ENCODE measurements around the gene SPAG9.

The SPAG9 gene

DNA sequence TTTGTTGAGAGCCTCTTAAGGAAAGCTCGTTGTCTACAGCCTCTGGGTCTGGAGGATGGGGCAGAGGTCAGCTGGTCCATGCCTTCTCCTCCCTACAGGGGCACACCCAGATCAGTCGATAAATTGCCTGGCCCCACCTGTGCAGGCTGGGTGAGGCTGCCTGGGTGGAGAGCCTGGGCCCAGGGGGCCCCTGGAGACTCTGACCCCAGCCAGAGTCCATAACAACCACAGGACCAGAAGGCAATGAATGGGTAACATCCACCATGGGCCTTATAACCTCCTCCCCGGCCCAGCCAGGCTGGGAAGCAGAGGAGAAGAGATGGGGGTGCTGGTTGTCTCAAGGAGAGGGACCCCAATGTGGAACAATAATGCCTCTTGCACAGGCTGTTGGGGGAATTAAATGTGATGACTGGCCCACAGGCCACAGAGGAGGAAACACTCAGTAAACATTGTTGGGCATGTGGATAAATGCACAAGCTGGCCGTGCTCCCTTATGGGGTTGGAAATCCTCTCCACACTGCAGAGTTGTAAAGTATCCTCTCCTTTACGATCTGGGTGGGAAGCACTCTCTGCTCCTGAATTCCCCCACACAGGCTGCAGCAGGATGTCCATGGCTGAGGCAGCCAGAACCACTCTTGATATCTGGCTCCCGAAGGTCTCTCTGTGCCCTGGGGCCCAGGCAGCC lies 197.8 kb downstream of the SPAG9 start:
- Mint-ChIP-seq H3K27ac (no peak overlapping the region), H3K4me3 (no peak overlapping the region), H3K9me3 (no peaks in the 10 kb centered on the region), H3K27me3 (no peaks in the 10 kb centered on the region), H3K4me1 (peaks cover 52% of the 10 kb centered on the region)
- ATAC-seq (no peak), DNase-seq (no peak)

DNA sequence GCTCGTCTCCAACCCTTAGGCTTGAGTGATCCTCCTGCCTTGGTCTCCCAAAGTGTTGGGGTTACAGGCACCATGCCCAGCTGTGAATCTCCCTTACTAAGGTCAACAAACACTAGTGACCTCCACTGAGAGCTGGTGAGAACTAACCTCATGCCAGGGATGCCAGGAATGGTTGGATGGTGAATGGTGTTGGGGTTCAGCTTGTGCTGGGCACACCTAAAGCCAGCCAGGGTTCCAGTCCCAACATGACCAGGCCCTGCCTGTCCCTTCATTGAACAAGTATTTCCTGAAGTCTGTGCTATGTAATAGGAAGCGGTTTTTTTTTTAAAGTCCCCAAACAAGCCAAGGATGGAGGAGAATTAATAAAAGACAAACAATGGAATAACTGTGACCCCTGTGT lies 198.6 kb downstream of the SPAG9 start:
- Mint-ChIP-seq H3K27me3 (no peaks in the 10 kb centered on the region), H3K27ac (peak overlapping the region in 1 of 2 donors; percentile 37), H3K4me3 (no peak overlapping the region), H3K9me3 (no peaks in the 10 kb centered on the region), H3K4me1 (peaks cover 56% of the 10 kb centered on the region)
- DNase-seq: no peak
- no peak for ATAC-seq

DNA sequence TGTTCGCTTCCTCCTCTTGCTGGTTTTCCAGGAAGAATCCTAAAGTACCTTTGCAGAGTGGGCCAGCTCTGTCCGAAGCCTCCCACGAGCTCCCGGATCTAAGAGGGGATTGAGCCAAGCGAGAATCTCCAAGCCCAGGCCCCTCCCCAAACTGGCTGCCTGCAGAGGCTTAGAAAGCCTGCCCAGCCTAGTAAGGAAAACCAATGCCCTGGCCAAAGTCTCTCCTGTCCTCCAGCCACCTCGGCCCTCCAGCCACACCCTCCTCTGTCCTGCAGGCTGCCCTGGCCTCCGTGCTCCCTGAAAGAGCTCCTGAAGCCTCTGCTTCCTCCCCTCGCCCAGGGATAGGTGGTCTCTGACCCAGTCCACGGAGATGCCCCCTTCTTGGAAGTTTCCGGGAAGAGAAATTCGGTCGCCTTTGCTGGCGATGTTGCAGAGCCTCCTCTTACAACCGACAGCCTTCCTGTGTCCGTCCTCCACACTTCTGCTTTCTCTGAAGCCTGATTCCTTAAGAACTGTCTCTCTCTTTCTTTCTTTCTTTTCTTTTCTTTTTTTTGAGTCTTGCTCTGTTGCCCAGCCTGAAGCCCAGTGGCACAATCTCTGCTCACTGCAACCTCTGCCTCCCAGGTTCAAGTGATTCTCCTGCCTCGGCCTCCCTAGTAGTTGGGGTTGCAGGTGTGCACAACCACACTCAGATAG lies 199.6 kb downstream of the SPAG9 start:
- Mint-ChIP-seq H3K4me3 (no peak overlapping the region), H3K4me1 (peaks cover 56% of the 10 kb centered on the region), H3K9me3 (no peaks in the 10 kb centered on the region), H3K27ac (peak overlapping the region in 1 of 2 donors; percentile 52), H3K27me3 (no peaks in the 10 kb centered on the region)
- DNase-seq: no peak
- ATAC-seq: no peak

DNA sequence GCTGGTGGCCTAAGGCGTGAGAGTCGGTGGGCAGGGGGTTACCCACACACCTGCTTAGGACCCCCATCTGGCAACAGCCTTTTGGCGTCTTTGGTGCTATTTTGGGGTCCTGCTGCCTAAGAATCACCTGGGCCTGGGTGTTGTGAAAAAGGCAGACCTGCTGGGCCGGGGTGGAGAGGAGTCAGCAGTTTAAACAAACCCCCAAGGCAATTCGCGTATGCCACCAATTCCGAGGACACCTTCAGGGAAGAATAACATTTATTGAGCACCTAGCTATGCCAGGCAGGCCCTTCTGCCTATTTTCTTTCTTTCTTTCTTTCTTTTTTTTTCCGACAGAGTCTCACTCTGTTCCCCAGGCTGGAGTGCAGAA lies 200.6 kb downstream of the SPAG9 start:
- H3K27ac Mint-ChIP-seq: peak overlapping the region; percentile 54 to 74
- no peaks in the 10 kb centered on the region for H3K27me3 Mint-ChIP-seq
- peaks cover 60% of the 10 kb centered on the region for H3K4me1 Mint-ChIP-seq
- DNase-seq (no peak), ATAC-seq (no peak)
- no peaks in the 10 kb centered on the region for H3K9me3 Mint-ChIP-seq
- H3K4me3 Mint-ChIP-seq: peak overlapping the region in 1 of 2 donors; percentile 21

DNA sequence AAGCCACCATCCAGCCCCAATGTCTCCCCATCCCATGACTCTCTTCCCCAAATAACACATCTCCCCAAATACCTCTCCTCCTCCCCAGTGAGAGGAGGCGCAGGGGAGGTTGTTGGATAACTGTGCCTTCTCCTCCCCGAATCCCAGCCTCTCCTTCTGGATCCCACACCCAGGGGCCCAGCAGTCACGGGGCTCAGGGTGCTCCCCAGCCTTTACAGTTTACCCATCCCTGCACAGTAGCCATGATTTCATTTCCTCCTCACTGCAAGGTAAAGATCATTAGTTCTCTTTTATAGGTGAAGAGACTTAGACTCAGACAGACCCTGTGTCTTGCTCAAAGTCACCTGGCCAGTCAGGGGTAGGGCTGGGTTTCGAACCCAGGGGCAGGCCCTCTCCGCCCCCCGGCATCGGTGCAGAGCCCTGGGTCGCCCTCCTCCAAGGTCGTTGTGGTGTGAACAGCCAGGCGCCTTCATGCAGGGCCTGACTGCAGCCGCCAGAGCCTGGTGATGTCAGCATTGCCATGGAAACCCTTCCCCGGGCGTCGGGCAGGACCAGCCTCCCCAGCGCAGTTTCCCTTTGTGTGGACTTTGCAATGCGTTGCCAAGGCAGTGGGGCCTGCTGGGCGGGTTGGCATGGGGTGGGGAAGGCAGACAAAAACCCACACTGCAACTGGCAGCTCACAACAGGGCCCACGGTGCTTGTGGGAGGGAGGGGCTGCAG lies 201.2 kb downstream of the SPAG9 start:
- Mint-ChIP-seq H3K27ac (peak overlapping the region; percentile 81 to 96), H3K4me3 (peak overlapping the region; percentile 78 to 83), H3K4me1 (peaks cover 66% of the 10 kb centered on the region), H3K27me3 (no peaks in the 10 kb centered on the region), H3K9me3 (no peaks in the 10 kb centered on the region)
- ATAC-seq: peak; percentile 87
- DNase-seq: peak; percentile 66 to 89

DNA sequence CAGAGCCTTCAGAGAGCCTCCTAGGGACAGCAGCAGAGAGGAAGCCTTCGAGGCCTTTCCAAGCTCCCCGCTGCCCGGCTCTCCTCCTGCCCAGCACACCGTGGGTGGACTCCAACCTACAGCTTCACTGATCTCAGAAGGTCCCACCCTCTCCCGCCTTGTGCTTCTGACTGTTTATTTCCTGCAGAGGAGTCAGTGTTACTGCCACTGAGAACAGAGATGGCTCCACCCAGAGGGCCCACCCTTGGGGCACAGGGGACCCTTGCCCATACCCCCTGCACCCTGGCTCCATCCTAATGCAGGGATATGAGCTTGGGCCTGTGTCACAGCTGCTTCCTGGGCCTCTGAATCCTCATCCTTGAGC lies 201.8 kb downstream of the SPAG9 start:
- H3K4me3 Mint-ChIP-seq: peak overlapping the region; percentile 78 to 83
- H3K9me3 Mint-ChIP-seq: no peaks in the 10 kb centered on the region
- H3K27me3 Mint-ChIP-seq: no peaks in the 10 kb centered on the region
- peak in 1 of 2 donors; percentile 62 for DNase-seq
- peak; percentile 64 for ATAC-seq
- peaks cover 71% of the 10 kb centered on the region for H3K4me1 Mint-ChIP-seq
- peak overlapping the region; percentile 81 to 96 for H3K27ac Mint-ChIP-seq

DNA sequence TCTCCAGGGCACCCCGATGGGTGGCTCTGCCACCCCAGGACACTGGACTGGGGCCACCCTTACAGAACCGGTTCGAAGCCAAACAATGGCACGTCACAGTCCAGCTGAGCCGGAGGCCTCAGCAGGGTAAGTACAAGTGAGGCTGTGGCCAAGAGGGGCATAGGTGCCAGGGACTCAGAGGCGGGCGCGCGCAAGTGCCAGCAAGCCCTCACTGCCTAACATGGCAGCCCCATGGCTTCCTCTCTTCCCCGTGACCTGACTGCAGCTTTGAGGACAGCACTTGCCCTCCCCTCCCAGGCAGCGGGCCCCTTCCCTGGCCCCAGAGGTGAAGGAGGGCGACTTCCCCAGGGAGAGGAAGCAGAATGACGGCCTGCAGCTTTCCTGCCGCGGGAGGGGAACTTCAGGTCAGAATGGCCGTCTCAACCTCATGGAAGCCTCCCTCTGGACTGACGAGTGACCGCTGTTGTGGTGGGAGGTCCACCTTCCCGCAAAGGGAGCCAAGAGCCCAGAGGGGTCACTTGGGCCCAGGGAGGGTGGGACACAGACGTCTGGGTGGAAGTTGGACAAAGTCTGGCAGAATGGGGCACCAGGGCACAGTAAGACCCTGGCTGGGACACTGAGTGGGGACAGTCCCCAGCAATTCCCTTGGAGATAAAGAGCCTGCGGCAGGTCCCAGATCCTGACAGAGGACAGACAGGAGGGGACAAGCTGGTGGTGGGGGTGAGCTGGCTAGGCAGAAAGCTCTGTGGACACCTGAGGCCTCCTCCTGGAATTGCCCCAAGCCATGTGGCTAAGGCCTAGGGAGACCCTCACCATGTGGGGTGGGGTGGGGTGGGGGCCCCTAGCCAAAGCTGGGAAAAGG lies 202.4 kb downstream of the SPAG9 start:
- H3K27ac Mint-ChIP-seq: peak overlapping the region; percentile 95 to 96
- peak overlapping the region; percentile 48 to 53 for H3K4me3 Mint-ChIP-seq
- H3K27me3 Mint-ChIP-seq: no peaks in the 10 kb centered on the region
- ATAC-seq: no peak
- DNase-seq: no peak
- peaks cover 77% of the 10 kb centered on the region for H3K4me1 Mint-ChIP-seq
- H3K9me3 Mint-ChIP-seq: no peaks in the 10 kb centered on the region

DNA sequence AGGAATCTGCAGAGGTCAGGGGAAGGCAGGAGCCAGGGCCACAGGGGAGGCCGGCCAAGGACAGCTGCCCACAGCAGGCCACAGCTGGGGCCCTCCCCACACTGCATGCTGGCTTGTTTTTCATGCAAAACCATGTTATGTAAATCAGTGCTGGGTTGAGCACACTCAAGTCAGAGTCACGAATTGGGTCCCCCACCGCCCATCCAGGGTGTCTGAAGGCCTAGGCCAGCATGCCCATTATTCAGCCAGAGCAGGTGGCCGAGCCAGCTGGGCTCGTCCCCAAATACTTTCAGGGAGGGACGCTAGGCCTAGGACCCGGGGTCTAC lies 203.3 kb downstream of the SPAG9 start:
- Mint-ChIP-seq H3K27me3 (no peaks in the 10 kb centered on the region), H3K9me3 (no peaks in the 10 kb centered on the region), H3K4me1 (peaks cover 83% of the 10 kb centered on the region), H3K27ac (peak overlapping the region in 1 of 2 donors; percentile 19), H3K4me3 (peak overlapping the region in 1 of 2 donors; percentile 44)
- ATAC-seq (peak; percentile 33), DNase-seq (no peak)

DNA sequence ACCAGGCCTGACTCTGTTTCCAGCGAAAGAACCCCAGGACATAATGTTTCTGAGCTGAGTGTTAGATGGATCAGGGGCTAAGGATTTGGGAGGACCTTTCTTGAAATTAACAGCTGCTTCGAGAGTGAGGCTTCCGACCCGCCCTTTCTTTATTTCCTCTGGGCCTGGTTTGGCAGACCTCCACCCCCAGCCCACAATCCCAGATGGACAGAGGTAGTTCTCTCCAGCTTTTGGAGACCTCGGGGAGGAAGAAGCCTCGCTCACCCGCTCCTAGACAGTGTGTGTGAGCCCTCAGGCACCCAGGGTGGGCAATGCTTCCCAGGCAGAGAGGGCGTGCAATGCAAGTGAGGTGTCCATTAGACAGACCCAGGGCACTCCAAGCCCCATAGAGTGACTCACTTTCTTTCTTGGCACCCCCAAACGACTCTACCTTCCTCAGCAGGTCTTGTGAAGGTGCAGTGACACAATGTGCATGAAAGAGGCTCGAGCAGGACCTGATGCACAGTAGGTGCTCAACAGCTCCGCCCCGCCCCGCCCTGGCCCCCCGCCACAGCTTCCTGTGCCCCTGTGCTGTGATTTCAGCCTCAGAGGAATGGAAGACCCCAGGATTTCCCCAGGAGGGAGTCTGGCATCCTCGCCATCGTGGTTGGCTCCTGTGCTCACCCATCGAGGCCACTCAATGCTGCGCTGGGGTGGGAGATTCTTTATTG lies 203.8 kb downstream of the SPAG9 start:
- Mint-ChIP-seq H3K27me3 (no peaks in the 10 kb centered on the region), H3K27ac (peak overlapping the region in 1 of 2 donors; percentile 77), H3K4me3 (peak overlapping the region in 1 of 2 donors; percentile 57), H3K4me1 (peaks cover 88% of the 10 kb centered on the region), H3K9me3 (no peaks in the 10 kb centered on the region)
- peak; percentile 36 for ATAC-seq
- no peak for DNase-seq

DNA sequence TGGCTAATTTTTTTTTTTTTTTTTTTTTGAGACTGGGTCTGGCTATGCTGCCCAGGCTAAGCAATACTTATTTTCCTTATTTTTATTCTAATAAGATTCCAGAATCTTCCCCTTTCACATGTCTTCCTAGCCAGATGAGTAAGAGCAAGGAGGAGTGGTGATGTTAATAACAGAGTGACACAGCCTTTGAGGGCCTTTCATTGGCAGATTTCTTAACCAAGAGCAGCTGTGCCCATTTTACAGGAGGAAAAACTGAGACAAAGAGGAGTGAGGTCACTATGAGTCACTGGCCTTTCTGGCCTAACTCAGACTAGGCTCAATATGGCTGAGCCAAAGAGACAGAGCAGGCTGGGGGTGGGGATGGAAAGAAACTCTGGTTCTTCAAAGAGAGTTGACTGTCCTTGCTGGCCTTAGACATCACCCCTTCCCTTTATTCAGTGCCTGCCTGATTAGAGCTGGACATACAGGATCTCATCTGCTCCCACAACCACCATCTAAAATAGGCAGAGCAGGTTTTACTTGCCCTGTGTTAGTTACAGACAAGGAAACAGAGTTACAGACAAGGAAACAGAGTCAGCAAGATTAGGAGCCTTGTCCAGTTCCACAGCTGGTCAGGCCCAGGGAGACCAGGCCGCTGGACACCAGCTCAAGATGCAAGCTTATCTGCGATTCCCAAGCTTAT lies 204.5 kb downstream of the SPAG9 start:
- ATAC-seq (peak; percentile 24), DNase-seq (peak in 1 of 2 donors; percentile 43)
- Mint-ChIP-seq H3K9me3 (no peaks in the 10 kb centered on the region), H3K27ac (peak overlapping the region in 1 of 2 donors; percentile 77), H3K27me3 (no peaks in the 10 kb centered on the region), H3K4me1 (peaks cover 91% of the 10 kb centered on the region), H3K4me3 (peak overlapping the region in 1 of 2 donors; percentile 57)

DNA sequence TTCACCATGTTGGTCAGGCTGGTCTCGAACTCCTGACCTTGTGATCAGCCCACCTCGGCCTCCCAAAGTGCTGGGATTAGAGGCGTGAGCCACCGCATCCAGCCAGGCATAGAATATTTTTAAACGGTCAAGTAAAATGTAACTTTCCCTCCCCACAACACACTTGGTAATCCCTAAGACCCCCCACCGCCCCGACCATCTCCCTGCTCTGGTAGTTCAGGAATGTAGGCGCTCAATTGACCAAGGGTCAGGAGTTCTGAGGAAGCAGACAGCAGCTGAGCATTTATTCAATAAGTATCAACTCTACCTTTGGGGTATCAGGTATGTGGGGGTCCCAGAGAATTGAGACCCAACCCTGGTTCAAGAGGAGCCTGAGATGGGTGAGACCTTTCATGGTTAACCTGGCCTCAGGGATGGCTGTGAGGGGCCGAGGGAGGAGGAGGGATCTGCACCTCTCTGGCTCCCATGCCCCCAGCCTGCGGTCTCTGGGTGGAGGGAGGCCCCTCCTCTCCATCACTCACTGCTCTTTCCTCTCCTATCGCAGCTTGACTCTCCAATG lies 206.1 kb downstream of the SPAG9 start:
- peaks cover 94% of the 10 kb centered on the region for H3K4me1 Mint-ChIP-seq

DNA sequence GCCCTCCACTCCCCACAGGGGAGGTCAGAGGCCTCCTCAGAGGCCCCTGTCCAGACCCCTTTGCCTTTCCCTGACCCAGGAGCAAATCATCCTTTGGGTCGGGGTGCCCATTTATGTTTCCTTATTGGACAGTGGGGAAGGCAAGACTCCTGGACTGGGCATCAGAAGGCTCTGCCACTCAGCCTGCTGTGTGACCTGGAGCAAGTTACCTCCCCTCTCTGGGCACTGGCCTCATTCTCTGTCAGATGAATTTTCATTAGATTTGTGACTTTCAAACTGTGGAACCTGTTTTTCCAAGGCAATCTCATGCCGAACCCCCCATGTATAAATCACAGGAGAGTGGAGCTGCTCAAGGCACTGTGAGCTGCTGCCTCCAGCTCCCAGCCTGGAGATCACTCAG lies 207.5 kb downstream of the SPAG9 start:
- DNase-seq (no peak), ATAC-seq (no peak)
- Mint-ChIP-seq H3K27me3 (no peaks in the 10 kb centered on the region), H3K27ac (peak overlapping the region; percentile 86 to 92), H3K4me1 (peaks cover 94% of the 10 kb centered on the region), H3K4me3 (peak overlapping the region in 1 of 2 donors; percentile 42), H3K9me3 (no peaks in the 10 kb centered on the region)

More for the DNA sequence above, 206.1 kb downstream of the SPAG9 start:
- no peak for DNase-seq
- Mint-ChIP-seq H3K4me3 (peak overlapping the region; percentile 21 to 22), H3K27me3 (no peaks in the 10 kb centered on the region), H3K27ac (peak overlapping the region in 1 of 2 donors; percentile 68), H3K9me3 (no peaks in the 10 kb centered on the region)
- no peak for ATAC-seq

All from stimulated activated naive CD8-positive, alpha-beta T cell treated with anti-CD3 and anti-CD28 coated beads, Interleukin-15, amount 100 ng/mL, for 72 hours (primary cell).